Measurements from ENCODE around the gene FAM53A.
"Not testable (repeated sequence)": the region's sequence is repeated elsewhere in the genome, so short reads cannot be mapped to it uniquely, and the experiment has no call there.

DNA sequence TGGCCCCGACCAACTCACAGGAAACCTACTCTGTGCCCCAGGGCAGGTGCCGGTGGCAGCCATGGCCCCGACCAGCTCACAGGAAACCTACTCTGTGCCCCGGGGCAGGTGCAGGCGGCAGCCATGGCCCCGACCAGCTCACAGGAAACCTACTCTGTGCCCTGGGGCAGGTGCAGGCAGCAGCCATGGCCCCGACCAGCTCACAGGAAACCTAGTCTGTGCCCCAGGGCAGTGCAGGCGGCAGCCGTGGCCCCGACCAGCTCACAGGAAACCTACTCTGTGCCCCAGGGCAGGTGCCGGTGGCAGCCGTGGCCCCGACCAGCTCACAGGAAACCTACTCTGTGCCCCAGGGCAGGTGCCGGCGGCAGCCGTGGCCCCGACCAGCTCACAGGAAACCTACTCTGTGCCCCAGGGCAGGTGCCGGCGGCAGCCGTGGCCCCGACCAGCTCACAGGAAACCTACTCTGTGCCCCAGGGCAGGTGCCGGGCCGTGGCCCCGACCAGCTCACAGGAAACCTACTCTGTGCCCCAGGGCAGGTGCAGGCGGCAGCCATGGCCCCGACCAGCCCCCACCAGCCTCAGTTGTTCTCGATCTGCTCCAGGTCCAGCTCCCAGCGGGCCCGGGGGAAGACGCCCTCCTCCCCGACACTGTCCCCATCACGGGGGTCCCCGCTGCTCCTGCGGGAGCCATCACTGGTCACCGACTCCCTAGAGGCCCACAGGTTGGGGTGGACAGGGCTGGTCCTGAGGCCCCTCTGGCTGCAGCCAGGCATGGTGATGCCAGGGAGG, 43.2 kb downstream of the FAM53A start:
- not testable (repeated sequence) for TF ChIP-seq POLR2A (IDR thresholded peaks at IDR 0.05; ENCODE audit: low read length); GATA1 (IDR thresholded peaks at IDR 0.05; ENCODE audit: low read depth, low read length)

Data from erythroblast (primary cell).